ENCODE results near the gene ASXL2.
"Not testable (repeated sequence)": the region's sequence is repeated elsewhere in the genome, so short reads cannot be mapped to it uniquely, and the experiment has no call there.

Gene ASXL2

DNA sequence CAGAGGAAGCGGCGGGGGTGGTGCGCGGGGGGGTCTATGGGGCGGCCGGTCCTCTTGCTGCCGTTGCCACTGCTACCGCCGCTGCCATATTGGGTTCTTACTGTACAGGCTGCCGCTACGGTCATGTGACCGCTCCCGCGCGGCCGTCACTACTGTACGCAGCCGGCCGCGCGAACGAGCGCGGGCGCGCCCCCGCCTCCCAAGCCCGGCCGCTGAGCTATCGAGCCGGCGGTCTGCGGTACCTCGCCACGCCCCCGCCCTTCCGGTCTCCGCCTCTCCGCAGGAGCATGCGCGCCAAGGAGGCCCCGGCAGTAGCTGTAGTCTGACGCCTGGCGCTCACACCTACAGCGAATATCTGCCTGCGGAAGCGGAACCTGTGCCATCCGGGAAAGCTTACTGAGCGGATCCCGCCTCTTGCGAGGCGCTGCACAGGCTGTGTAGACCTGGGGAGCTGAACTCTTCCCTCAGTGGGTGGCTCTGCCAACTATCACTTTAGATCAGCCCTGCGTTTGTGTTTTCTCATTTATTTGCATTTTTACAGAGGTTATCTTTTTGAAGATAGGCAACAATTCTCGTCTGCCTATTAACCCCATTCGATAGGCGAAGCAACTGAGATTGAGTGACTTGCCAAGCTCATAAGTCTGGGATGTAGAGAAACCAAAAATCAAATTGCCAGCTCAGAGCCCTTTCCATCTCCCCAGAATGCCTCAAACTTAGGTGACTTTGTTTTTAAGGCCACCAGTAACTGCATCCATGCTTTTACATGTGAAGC is at the start of gene ASXL2:
Gene ASXL2, minus strand, starts transcription at position 127 of the 772 bp plus-strand sequence. CDS start 265 bp downstream, outside the sequence.
- DNase-seq: peak; percentile 73

- DNase-seq: no peak
Measured at GRCh38 chr2:25926984-25927756, 48.9 kb upstream of the ASXL2 start.

DNA sequence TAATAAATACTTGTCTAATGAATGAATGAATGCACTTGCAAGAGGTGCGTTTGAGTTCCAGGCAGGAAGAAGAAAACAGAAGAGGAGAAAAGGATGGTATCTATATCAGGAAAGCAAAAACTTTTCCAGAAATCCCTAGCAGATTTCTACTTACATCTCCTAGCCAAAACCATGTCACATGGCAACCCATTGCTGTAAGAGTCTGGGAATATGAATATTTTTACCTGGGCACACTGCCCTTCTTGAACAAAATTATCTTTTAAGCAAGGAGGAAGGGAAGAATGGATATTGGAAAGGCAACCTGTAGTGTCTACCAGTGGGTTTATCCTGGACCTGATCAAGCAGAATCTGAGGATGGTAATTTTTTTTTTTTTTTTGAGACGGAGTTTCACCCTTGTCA is 44.2 kb upstream of the ASXL2 start:
- no peak for DNase-seq

- no peak for DNase-seq
Measured at GRCh38 chr2:25920786-25921415, 42.6 kb upstream of the ASXL2 start.

- DNase-seq: no peak
Measured at GRCh38 chr2:25920336-25920735, 42.0 kb upstream of the ASXL2 start.

DNA sequence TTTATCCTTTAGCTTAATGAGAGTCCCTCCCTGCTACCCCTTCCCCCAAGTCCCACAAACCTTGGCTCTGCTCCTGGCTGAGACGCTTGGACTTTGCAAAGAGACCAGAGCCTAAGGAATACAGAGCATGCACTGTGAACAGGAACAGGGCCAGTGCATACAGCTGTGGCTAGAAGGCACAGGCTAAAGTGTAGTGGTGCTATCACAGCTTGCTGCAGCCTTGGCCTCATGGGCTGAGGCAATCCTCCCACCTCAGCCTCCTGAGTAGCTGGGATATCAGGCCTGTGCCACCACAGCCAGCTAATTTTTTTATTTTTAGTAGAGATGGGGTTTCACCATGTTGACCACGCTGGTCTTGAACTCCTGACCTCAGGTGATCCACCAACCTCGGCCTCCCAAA is 39.5 kb upstream of the ASXL2 start:
- no peak for DNase-seq

DNA sequence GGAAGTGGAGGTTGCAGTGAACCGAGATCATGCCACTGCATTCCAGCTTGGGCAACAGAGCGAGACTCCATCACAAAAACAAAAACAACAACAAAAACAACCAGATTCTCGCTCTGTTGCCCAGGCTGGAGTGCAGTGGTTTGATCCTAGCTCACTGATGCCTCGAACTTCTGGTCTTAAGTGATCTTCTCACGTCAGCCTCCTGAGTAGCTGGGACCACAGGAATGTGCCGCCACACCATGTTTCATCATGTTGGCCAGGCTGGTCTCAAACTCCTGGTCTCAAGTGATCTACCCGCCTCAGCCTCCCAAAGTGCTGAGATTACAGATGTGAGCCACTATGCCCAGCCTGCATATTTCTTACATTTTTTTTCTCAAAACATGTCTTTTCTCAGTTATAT is 39.1 kb upstream of the ASXL2 start:
- DNase-seq: not testable (repeated sequence)

- not testable (repeated sequence) for DNase-seq
Measured at GRCh38 chr2:25915944-25916772, 37.9 kb upstream of the ASXL2 start.

GRCh38 chr2:25915411-25915810 is 37.1 kb upstream of the ASXL2 start:
- DNase-seq: not testable (repeated sequence)

DNA sequence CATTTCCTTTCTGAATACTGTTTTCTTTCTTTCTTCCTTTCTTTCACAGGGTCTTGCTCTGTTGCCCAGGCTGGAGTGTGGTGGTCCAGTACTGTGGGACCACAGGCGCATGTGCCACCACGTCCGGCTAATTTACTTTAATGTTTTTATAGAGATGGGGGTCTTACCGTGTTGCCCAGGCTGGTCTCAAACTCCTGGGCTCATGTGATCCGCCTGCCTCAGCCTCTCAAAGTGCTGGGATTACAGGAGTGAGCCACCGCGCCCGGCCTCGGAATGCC is 35.3 kb upstream of the ASXL2 start:
- not testable (repeated sequence) for DNase-seq

DNA sequence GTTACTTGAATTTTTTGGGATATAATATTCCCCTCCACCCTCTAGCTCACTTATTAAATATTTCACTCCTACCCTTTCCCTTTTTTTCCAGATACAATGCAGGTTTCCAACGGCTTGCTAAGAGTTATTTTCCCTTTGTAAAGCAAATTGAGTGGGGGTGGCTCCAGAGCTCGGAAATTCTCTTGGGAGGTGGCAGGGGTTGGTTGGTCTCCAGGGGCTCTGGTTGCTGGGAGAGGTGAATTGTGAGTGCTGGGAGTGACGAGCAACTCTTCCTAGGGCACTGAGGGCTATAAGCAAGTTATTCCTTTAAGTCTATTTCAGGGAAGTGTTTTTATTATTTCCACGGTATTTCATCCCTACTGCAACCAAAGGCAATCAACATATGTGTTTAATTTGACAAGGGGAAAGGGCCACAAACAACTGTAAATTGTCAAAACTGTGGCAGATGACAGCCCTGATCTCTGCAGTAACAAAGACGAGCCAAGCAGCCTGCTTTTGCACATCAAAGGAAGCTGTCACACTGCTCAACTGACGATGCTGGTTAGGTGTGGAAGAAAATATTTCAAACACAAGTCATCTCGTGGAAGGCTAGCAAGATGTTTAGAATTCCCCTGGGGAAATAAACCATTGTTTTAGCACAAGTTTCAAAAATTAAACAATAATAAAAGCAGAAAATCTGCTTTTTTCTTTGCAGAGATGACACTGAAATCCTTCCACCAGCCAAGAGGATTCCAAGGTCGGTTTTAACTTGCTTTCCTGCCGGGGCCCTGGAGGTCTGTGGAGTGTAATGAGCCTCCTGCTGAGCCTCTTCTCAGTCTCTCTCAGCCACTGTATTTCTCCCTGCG is 34.8 kb upstream of the ASXL2 start:
- DNase-seq: no peak

GRCh38 chr2:25909574-25909973 is 31.3 kb upstream of the ASXL2 start:
- not testable (repeated sequence) for DNase-seq

GRCh38 chr2:25905126-25905525 is 26.8 kb upstream of the ASXL2 start:
- DNase-seq: no peak

DNA sequence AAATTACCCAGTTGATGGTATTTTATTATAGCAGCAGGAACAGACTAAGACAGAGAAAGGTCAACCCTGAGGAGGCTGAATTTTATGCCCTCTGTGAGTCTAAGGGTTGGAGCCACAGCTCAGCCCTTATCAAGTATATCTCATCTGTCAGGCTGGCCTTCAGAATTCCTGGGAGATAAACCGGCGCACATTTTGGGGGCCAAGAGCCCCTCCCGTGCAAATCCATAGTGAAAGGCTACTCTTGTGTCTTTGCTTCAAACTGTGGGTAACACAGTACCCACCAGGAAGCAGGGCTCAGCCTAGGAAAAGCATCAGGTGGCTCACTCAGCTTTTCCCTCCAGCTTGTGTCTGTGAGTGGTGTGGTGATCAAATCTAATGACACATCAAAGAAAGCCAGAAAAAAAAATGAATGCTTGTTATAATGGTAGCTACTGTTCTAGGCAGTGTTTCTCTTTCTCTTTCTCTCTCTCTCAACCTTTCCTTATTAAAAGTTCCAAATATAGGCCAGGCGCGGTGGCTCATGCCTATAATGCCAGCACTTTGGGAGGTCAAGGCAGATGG is 25.0 kb upstream of the ASXL2 start:
- no peak for DNase-seq

- no peak for DNase-seq
Measured at GRCh38 chr2:25899404-25899970, 21.2 kb upstream of the ASXL2 start.

- no peak for DNase-seq
Measured at GRCh38 chr2:25897506-25897905, 19.2 kb upstream of the ASXL2 start.

DNA sequence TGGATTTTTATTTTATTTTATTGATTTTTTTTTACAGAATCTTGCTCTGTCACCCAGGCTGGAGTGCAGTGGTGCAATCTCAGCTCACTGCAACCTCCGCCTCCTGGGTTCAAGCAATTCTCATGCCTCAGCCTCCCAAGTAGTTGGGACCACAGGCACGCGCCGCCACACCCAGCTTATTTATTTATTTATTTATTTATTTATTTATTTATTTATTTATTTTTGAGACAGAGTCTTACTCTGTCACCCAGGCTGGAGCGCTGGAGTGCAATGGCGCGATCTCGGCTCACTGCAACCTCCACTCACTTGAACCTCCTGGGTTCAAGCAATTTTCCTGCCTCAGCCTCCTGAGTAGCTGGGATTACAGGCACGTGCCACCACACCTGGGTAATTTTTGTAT is 18.0 kb upstream of the ASXL2 start:
- DNase-seq: not testable (repeated sequence)

DNA sequence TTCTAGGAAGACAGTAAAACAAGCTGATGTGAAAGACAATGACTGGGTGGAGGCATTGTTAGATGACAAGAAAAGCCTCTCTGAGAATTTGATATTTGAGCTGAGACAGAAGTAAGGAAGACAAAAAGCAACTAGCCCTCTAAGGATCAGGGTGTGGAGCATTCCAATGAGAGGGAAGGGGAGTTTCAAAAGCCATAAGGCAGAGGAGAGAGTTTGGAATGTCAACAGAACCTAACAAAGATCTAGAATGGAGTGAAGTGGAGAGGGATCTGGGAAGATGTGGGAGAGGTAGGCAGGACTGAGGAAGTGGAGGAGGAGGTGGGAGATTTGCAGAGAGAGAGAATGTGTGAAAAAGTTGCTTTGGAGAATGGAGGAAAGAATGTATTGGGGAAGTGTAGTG is 17.3 kb upstream of the ASXL2 start:
- DNase-seq: no peak

DNA sequence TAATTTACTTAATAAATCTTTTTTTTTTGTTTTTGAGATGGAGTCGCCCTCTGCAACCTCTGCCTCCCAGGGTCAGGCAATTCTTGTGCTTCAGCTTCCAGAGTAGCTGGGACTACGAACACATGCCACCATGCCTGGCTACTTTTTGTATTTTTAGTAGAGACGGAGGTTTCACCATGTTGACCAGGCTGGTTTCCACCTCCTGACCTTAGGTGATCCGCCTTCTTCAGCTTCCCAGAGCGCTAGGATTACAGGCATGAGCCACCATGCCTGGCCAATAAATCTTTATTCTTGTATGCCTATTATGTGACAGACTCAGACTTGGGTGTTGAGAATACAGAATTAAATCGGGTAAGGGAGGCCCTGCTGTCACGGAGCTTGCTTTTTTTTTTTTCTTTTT is 16.7 kb upstream of the ASXL2 start:
- DNase-seq: no peak

GRCh38 chr2:25894135-25894830 is 16.0 kb upstream of the ASXL2 start:
- peak; percentile 1 for DNase-seq

DNA sequence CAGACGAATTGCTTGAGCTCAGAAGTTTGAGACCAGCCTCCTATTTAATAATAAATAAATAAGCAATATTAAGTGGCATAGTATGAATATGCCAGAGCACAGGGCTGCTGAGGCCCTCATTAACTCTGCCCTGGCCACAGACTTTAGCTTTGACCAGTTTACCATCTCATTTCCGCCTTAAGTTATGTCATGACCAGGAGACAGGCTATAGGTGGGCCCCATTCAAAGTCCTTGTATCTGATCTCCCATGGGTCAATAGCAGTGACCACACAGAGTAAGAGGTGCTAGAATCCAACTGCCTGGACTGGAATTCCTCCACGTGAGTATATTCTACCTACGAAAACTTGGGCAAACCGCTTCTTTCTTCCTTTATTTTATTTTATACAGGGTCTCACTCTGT is 13.4 kb upstream of the ASXL2 start:
- no peak for DNase-seq

Data from NCI-H2029 treated with DMSO at 0.1 percent for 48 hours (cell line).